NCI-H748 (cell line): ENCODE results near the gene TTC36.
"Not testable (repeated sequence)": the region's sequence is repeated elsewhere in the genome, so short reads cannot be mapped to it uniquely, and the experiment has no call there.

ENCODE experiments used
- DNase-seq: peaks from one replicate; lab custom pipeline; 2025; ENCODE audit not compliant: unreplicated experiment; lab: John Stamatoyannopoulos, UW

TTC36 gene

GRCh38 chr11:118574636-118575035, 47.4 kb downstream of the TTC36 start:
- DNase-seq, result no peak

GRCh38 chr11:118577995-118578394, 50.7 kb downstream of the TTC36 start:
- DNase-seq, result not testable (repeated sequence)
